DOHH2 (cell line): Measurements from ENCODE around the gene TMEM239.
A peak's percentile ranks its signal among the peaks of the same experiment; 100 is the strongest.

Experiments used
- H3F3A ChIP-seq: fragments of 200-600 bp; sonication (generic), shearing (Covaris generic); 2 replicates; pipeline ENCODE4 v1.6.0; 2016; ENCODE audit warnings: antibody characterized with exemption, mild to moderate bottlenecking; ENCODE audit not compliant: control insufficient read depth, insufficient read depth
- H3K27ac ChIP-seq: fragments of 200-600 bp; sonication (generic); 2 replicates; pipeline ENCODE4 v1.5.1; 2014; ENCODE audit warnings: low read depth, mild to moderate bottlenecking, low read length, moderate library complexity
- H3K27me3 ChIP-seq: fragments of 200-600 bp; sonication (generic); 2 replicates; pipeline ENCODE4 v1.6.1; 2014; ENCODE audit warnings: mild to moderate bottlenecking, low read length, mixed read lengths; ENCODE audit not compliant: control insufficient read depth
- H3K36me3 ChIP-seq: fragments of 200-600 bp; sonication (generic); 2 replicates; pipeline ENCODE4 v1.6.1; 2014; ENCODE audit warnings: mild to moderate bottlenecking, low read length, moderate library complexity, mixed read lengths; ENCODE audit not compliant: control insufficient read depth
- H3K4me1 ChIP-seq: fragments of 200-600 bp; sonication (generic); 2 replicates; pipeline ENCODE4 v1.6.1; 2014; ENCODE audit warnings: mild to moderate bottlenecking, low read length, mixed read lengths; ENCODE audit not compliant: control insufficient read depth
- H3K4me2 ChIP-seq: fragments of 200-600 bp; sonication (generic); 2 replicates; pipeline ENCODE4 v1.6.0; 2014; ENCODE audit warnings: mild to moderate bottlenecking, low read length, moderate library complexity
- H3K4me3 ChIP-seq: fragments of 200-600 bp; sonication (generic); 2 replicates; pipeline ENCODE4 v1.5.1; 2014; ENCODE audit warnings: mild to moderate bottlenecking, low read length, mixed read lengths
- H3K79me2 ChIP-seq: fragments of 200-600 bp; sonication (generic); 2 replicates; pipeline ENCODE4 v1.6.1; 2014; ENCODE audit warnings: mild to moderate bottlenecking, low read length, mixed read lengths; ENCODE audit not compliant: control insufficient read depth
- H3K9me2 ChIP-seq: fragments of 200-600 bp; sonication (generic); replicated peaks from 2 replicates; pipeline ENCODE4 v1.6.1; 2014; ENCODE audit warnings: mild to moderate bottlenecking, low read length, mixed read lengths; ENCODE audit not compliant: control insufficient read depth
- H3K9me3 ChIP-seq: fragments of 200-600 bp; sonication (generic); 2 replicates; pipeline ENCODE4 v1.6.1; 2014; ENCODE audit warnings: antibody characterized with exemption, low read length, mixed read lengths; ENCODE audit not compliant: control insufficient read depth, insufficient read depth
- H4K20me1 ChIP-seq: fragments of 200-600 bp; sonication (generic); 2 replicates; pipeline ENCODE4 v1.6.0; 2014; ENCODE audit warnings: low read depth, mild to moderate bottlenecking, antibody characterized with exemption, low read length, moderate library complexity; ENCODE audit not compliant: control insufficient read depth, insufficient read depth
- CTCF ChIP-seq: fragments of 200-600 bp; sonication (generic); IDR thresholded peaks from one replicate; pipeline ENCODE4 v1.5.1; 2014; ENCODE audit warnings: antibody characterized with exemption, mild to moderate bottlenecking, low read depth, low read length; ENCODE audit not compliant: poor library complexity, severe bottlenecking
- EZH2phosphoT487 ChIP-seq: fragments of 200-600 bp; sonication (generic); IDR thresholded peaks from 2 replicates; pipeline ENCODE4 v1.6.1; 2017; ENCODE audit warnings: borderline replicate concordance, mild to moderate bottlenecking, antibody characterized with exemption, low read length, moderate library complexity, mixed read lengths

Gene TMEM239

GRCh38 chr20:2839732-2840137 is 23.6 kb downstream of the TMEM239 start:
- H3K4me2 ChIP-seq = peak overlapping the region; percentile 96
- H3K9me2 ChIP-seq = no peaks in the 10 kb centered on the region
- no peak for TF ChIP-seq EZH2phosphoT487
- TF ChIP-seq CTCF = no peak
- H3K9me3 ChIP-seq = no peaks in the 10 kb centered on the region
- no peaks in the 10 kb centered on the region for H3K27me3 ChIP-seq
- no peaks in the 10 kb centered on the region for H4K20me1 ChIP-seq
- peaks cover 11% of the 10 kb centered on the region for H3K79me2 ChIP-seq
- H3K27ac ChIP-seq = no peak overlapping the region
- H3K36me3 ChIP-seq = no peaks in the 10 kb centered on the region
- H3F3A ChIP-seq = no peaks in the 10 kb centered on the region
- peak overlapping the region; percentile 98 for H3K4me3 ChIP-seq
- peaks cover 26% of the 10 kb centered on the region for H3K4me1 ChIP-seq

- peak within 1 kb of the TSS; percentile 98 for H3K4me3 ChIP-seq
- H3K27me3 ChIP-seq = no peaks in the 10 kb centered on the region
- no peaks in the 10 kb centered on the region for H3K36me3 ChIP-seq
- no peaks in the 10 kb centered on the region for H4K20me1 ChIP-seq
- peaks cover 11% of the 10 kb centered on the region for H3K79me2 ChIP-seq
- H3F3A ChIP-seq = no peaks in the 10 kb centered on the region
- no peak within 1 kb of the TSS for H3K27ac ChIP-seq
- H3K4me1 ChIP-seq = peaks cover 26% of the 10 kb centered on the region
- H3K9me2 ChIP-seq = no peaks in the 10 kb centered on the region
- peak within 1 kb of the TSS; percentile 96 for H3K4me2 ChIP-seq
- H3K9me3 ChIP-seq = no peaks in the 10 kb centered on the region
- TF ChIP-seq EZH2phosphoT487 = no peak
- TF ChIP-seq CTCF = no peak
Observed at GRCh38 chr20:2840138-2840966, 24.2 kb downstream of the TMEM239 start, which contains the start of the genes PCED1A and VPS16. PCED1A (minus strand) TSS chr20:2840655; CDS start chr20:2839912, 743 bp downstream. VPS16 (plus strand) TSS chr20:2840745; CDS start chr20:2840775, 30 bp downstream.

GRCh38 chr20:2840967-2841531 is 24.9 kb downstream of the TMEM239 start:
- Histone ChIP-seq H4K20me1 (no peaks in the 10 kb centered on the region), H3K4me2 (peak overlapping the region; percentile 96), H3K36me3 (no peaks in the 10 kb centered on the region), H3K27me3 (no peaks in the 10 kb centered on the region), H3K79me2 (peaks cover 11% of the 10 kb centered on the region), H3K4me3 (peak overlapping the region; percentile 98), H3F3A (no peaks in the 10 kb centered on the region), H3K27ac (no peak overlapping the region), H3K9me3 (no peaks in the 10 kb centered on the region), H3K9me2 (no peaks in the 10 kb centered on the region), H3K4me1 (peaks cover 26% of the 10 kb centered on the region)
- TF ChIP-seq EZH2phosphoT487 = no peak
- TF ChIP-seq CTCF = no peak
